H1 (cell line): Measurements from ENCODE around the gene HOXA10. TPM values are rescaled to one million over a fixed set of nuclear protein-coding genes. Genes with fewer than 3 reads are reported as not detected.

ENCODE experiments used
- CTCF ChIA-PET: fragments of 300-600 bp; sonication (Branson Sonifier 250); formaldehyde crosslinking; loops from one replicate; lab custom pipeline; 2021; ENCODE audit not compliant: partially characterized antibody; lab: Charles Lee
- POLR2A ChIA-PET: fragments of 300-600 bp; sonication (Branson Sonifier 250); formaldehyde crosslinking; loops from one replicate; lab custom pipeline; 2021; ENCODE audit warnings: inconsistent platforms; ENCODE audit not compliant: partially characterized antibody; lab: Charles Lee
- DNase-seq, 2 experiments: peaks; one replicate each; pipeline versions ENCODE4 v3.0.0 to v3.0.0-alpha.2; 2010 to 2022; ENCODE audit warnings: low spot score in 2 of 2, low read depth in 1 of 2, mixed read lengths in 1 of 2
- FAIRE-seq: peaks from 2 replicates; lab custom pipeline; 2011; peaks lifted over from hg19 to GRCh38; lab: Jason Lieb, UNC
- H2AFZ ChIP-seq: 2 replicates; pipeline ENCODE4 v1.8.1; 2012; ENCODE audit warnings: low read length, inconsistent platforms
- H2AK5ac ChIP-seq: 2 replicates; pipeline ENCODE4 v1.6.1; 2013; ENCODE audit warnings: low read depth, low read length
- H2BK120ac ChIP-seq: replicated peaks from 2 replicates; pipeline ENCODE3; 2013; ENCODE audit warnings: low read depth, low read length, inconsistent platforms
- H2BK12ac ChIP-seq: 2 replicates; pipeline ENCODE4 v1.6.1; 2013; ENCODE audit warnings: low read depth, low read length
- H2BK15ac ChIP-seq: 2 replicates; pipeline ENCODE4 v1.6.1; 2013; ENCODE audit warnings: low read length
- H2BK20ac ChIP-seq: 2 replicates; pipeline ENCODE4 v1.6.1; 2013; ENCODE audit warnings: low read length
- H2BK5ac ChIP-seq: 2 replicates; pipeline ENCODE4 v1.6.1; 2013; ENCODE audit warnings: low read depth, low read length
- H3K14ac ChIP-seq: 2 replicates; pipeline ENCODE4 v1.6.1; 2013; ENCODE audit warnings: inconsistent platforms; ENCODE audit not compliant: insufficient read length
- H3K18ac ChIP-seq: 2 replicates; pipeline ENCODE4 v1.6.1; 2013; ENCODE audit warnings: low read length; ENCODE audit errors: extremely low read depth
- H3K23ac ChIP-seq: 2 replicates; pipeline ENCODE4 v1.6.1; 2013; ENCODE audit warnings: inconsistent platforms; ENCODE audit not compliant: insufficient read length
- H3K23me2 ChIP-seq: 2 replicates; pipeline ENCODE4 v1.6.1; 2013; ENCODE audit warnings: low read depth, low read length
- H3K27ac ChIP-seq: 2 replicates; pipeline ENCODE4 v1.6.1; 2011; ENCODE audit warnings: low read depth, low read length, inconsistent platforms
- H3K27me3 ChIP-seq, 4 experiments: replicated peaks in 1 of 4; 1 replicate in 1 of 4; 2 replicates in 3 of 4; pipeline versions ENCODE4 v1.6.1 to v1.8.1; 2011 to 2013; ENCODE audit warnings: low read length in 3 of 4, mild to moderate bottlenecking in 3 of 4, inconsistent platforms in 2 of 4, mixed read lengths in 2 of 4, moderate library complexity in 1 of 4; ENCODE audit not compliant: control insufficient read depth in 3 of 4, insufficient read depth in 3 of 4; ENCODE audit errors: extremely low read depth in 1 of 4
- H3K36me3 ChIP-seq, 4 experiments: 2 replicates each; pipeline versions ENCODE4 v1.6.1 to v1.8.1; 2011 to 2013; ENCODE audit warnings: mild to moderate bottlenecking in 4 of 4, low read length in 3 of 4, moderate library complexity in 2 of 4, control low read depth in 1 of 4, inconsistent platforms in 1 of 4; ENCODE audit not compliant: insufficient read depth in 4 of 4, control insufficient read depth in 2 of 4
- H3K4ac ChIP-seq: replicated peaks from 2 replicates; pipeline ENCODE3; 2013; ENCODE audit warnings: low read length, low read depth, mixed read lengths, inconsistent platforms; ENCODE audit not compliant: insufficient read length
- H3K4me1 ChIP-seq, 4 experiments: replicated peaks in 1 of 4; 1 replicate in 1 of 4; 2 replicates in 3 of 4; pipeline versions ENCODE4 v1.6.1 to v1.8.1; 2011 to 2013; ENCODE audit warnings: low read length in 3 of 4, inconsistent platforms in 2 of 4, mixed read lengths in 1 of 4; ENCODE audit not compliant: insufficient read depth in 4 of 4, control insufficient read depth in 3 of 4
- H3K4me2 ChIP-seq, 2 experiments: 2 replicates each; pipeline versions ENCODE4 v1.6.1 to v1.8.1; 2011 to 2013; ENCODE audit warnings: low read depth in 2 of 2, low read length in 2 of 2, control low read depth in 1 of 2, inconsistent platforms in 1 of 2, mild to moderate bottlenecking in 1 of 2; ENCODE audit not compliant: insufficient read depth in 1 of 2
- H3K4me3 ChIP-seq, 4 experiments: fragments of 200-600, 300-600 bp in 1 of 4; sonication (generic), shearing (Covaris generic), sonication (Bioruptor Twin) in 1 of 4; 2 replicates each; pipeline versions ENCODE4 v1.5.1 to v1.8.1; 2011 to 2016; ENCODE audit warnings: low read length in 4 of 4, low read depth in 3 of 4, control low read depth in 2 of 4, inconsistent platforms in 2 of 4, mild to moderate bottlenecking in 2 of 4, mixed read lengths in 1 of 4, moderate library complexity in 1 of 4; ENCODE audit not compliant: insufficient read depth in 2 of 4; ENCODE audit errors: extremely low read depth in 1 of 4
- H3K56ac ChIP-seq: replicated peaks from 2 replicates; pipeline ENCODE3; 2013; ENCODE audit warnings: low read depth, mild to moderate bottlenecking, mixed read lengths, low read length, inconsistent platforms; ENCODE audit not compliant: insufficient read length
- H3K79me1 ChIP-seq: 2 replicates; pipeline ENCODE4 v1.6.1; 2013; ENCODE audit warnings: low read depth, low read length, control low read depth
- H3K79me2 ChIP-seq, 2 experiments: 2 replicates each; pipeline versions ENCODE4 v1.6.1 to v1.8.1; 2012 to 2013; ENCODE audit warnings: low read length in 2 of 2, mild to moderate bottlenecking in 2 of 2, inconsistent platforms in 1 of 2; ENCODE audit not compliant: insufficient read depth in 2 of 2, control insufficient read depth in 1 of 2
- H3K9ac ChIP-seq, 4 experiments: replicated peaks in 1 of 4; 1 replicate in 1 of 4; 2 replicates in 3 of 4; pipeline versions ENCODE4 v1.6.1 to v1.8.1; 2011 to 2013; ENCODE audit warnings: low read depth in 3 of 4, low read length in 3 of 4, control low read depth in 2 of 4, mild to moderate bottlenecking in 2 of 4, moderate library complexity in 2 of 4, inconsistent platforms in 1 of 4; ENCODE audit errors: extremely low read depth in 1 of 4
- H3K9me3 ChIP-seq, 2 experiments: 2 replicates each; pipeline versions ENCODE4 v1.6.1 to v1.8.1; 2012 to 2013; ENCODE audit warnings: mild to moderate bottlenecking in 2 of 2, moderate library complexity in 2 of 2, control low read depth in 1 of 2, inconsistent platforms in 1 of 2, low read depth in 1 of 2, low read length in 1 of 2, mixed read lengths in 1 of 2; ENCODE audit not compliant: insufficient read depth in 2 of 2
- H4K20me1 ChIP-seq, 2 experiments: replicated peaks in 1 of 2; 2 replicates each; pipeline versions ENCODE3 to v1.8.1; 2011 to 2013; ENCODE audit warnings: inconsistent platforms in 2 of 2, low read length in 2 of 2, mild to moderate bottlenecking in 1 of 2; ENCODE audit not compliant: insufficient read depth in 2 of 2, control insufficient read depth in 1 of 2
- H4K5ac ChIP-seq: 2 replicates; pipeline ENCODE4 v1.6.1; 2013; ENCODE audit warnings: low read length, low read depth, mixed read lengths, inconsistent platforms; ENCODE audit not compliant: insufficient read length
- H4K8ac ChIP-seq: 2 replicates; pipeline ENCODE4 v1.8.0; 2013; ENCODE audit warnings: mild to moderate bottlenecking, moderate library complexity, low read length, inconsistent platforms; ENCODE audit not compliant: insufficient read depth; ENCODE audit errors: extremely low read depth
- H4K91ac ChIP-seq: replicated peaks from 2 replicates; pipeline ENCODE3; 2013; ENCODE audit warnings: low read length, mixed read lengths, inconsistent platforms; ENCODE audit not compliant: insufficient read length
- BCL11A ChIP-seq, 2 experiments: IDR thresholded peaks; one replicate each; pipeline ENCODE4 v1.6.1; 2011; ENCODE audit warnings: low read depth in 2 of 2, low read length in 2 of 2, mild to moderate bottlenecking in 2 of 2
- EGR1 ChIP-seq: IDR thresholded peaks from 2 replicates; pipeline ENCODE4 v1.6.1; 2011; ENCODE audit warnings: low read depth, low read length, borderline replicate concordance
- POLR2A ChIP-seq, 2 experiments: IDR thresholded peaks; 1 replicate in 1 of 2; 2 replicates in 1 of 2; pipeline ENCODE4 v1.6.1; 2011; ENCODE audit warnings: low read depth in 2 of 2, low read length in 2 of 2, mild to moderate bottlenecking in 2 of 2; ENCODE audit errors: control extremely low read depth in 1 of 2
- RAD21 ChIP-seq, 2 experiments: IDR thresholded peaks in 1 of 2; conservative IDR thresholded peaks in 1 of 2; 2 replicates each; pipeline ENCODE4 v1.6.1; 2011; ENCODE audit warnings: low read depth in 2 of 2, low read length in 2 of 2, improper control_type of control experiment in 1 of 2, inconsistent platforms in 1 of 2, mild to moderate bottlenecking in 1 of 2, moderate library complexity in 1 of 2
- RBBP5 ChIP-seq: IDR thresholded peaks from 2 replicates; pipeline ENCODE4 v1.7.1; 2012; ENCODE audit warnings: low read depth, mild to moderate bottlenecking, inconsistent platforms, low read length, moderate library complexity, borderline replicate concordance
- RNF2 ChIP-seq: fragments of 200-900, 300-1000 bp; sonication (generic); IDR thresholded peaks from 2 replicates; pipeline ENCODE4 v1.7.1; 2016; ENCODE audit warnings: borderline replicate concordance, low read depth, mild to moderate bottlenecking, antibody characterized with exemption, low read length; ENCODE audit not compliant: poor library complexity, severe bottlenecking; ENCODE audit errors: missing control alignments
- SP4 ChIP-seq: IDR thresholded peaks from 2 replicates; pipeline ENCODE4 v1.6.1; 2012; ENCODE audit warnings: low read length, inconsistent platforms
- TBP ChIP-seq: IDR thresholded peaks from 2 replicates; pipeline ENCODE4 v1.6.1; 2011; ENCODE audit warnings: low read depth, low read length, improper control_type of control experiment
- WGBS, 2 experiments: shearing (Covaris generic) in 1 of 2; methylation state at CpG; one replicate each; pipeline versions ENCODE4 v1.1.6 to v1.1.7; 2013 to 2015; ENCODE audit warnings: low lambda C conversion rate in 2 of 2, mixed read lengths in 2 of 2, inconsistent platforms in 1 of 2, low coverage in 1 of 2, missing lambda C conversion rate in 1 of 2; ENCODE audit not compliant: insufficient replicate concordance in 2 of 2, insufficient coverage in 1 of 2, insufficient read length in 1 of 2; ENCODE audit errors: extremely low coverage in 1 of 2, missing lambda C conversion rate in 1 of 2; 5-methylcytosine and 5-hydroxymethylcytosine counted together
- polyA plus RNA-seq, 7 experiments: library from polyadenylated mRNA; depleted of rRNA in 3 of 7; stranded (reverse) in 5 of 7; unstranded in 2 of 7; fragments of >200 nt in 5 of 7; fragments of 200-250 nt in 2 of 7; gene quantifications; 1 replicate in 5 of 7; 2 replicates in 1 of 7; 4 replicates in 1 of 7; pipeline versions ENCODE4 v1.2.1 to v1.2.3, GENCODE V29; 2011 to 2013; ENCODE audit warnings: missing spikeins in 2 of 7, mixed read lengths in 2 of 7
- total RNA-seq: library from RNA; stranded (reverse); fragmentation: NEBNext Ultra II Directional; extraction: Animal tissue kit (Norgen Biotek cat#: 25700); gene quantifications from 2 replicates; pipeline ENCODE4 v1.2.1, GENCODE V29; 2021
- TF ChIP-seq, protein P1 (sequence below): IDR thresholded peaks from 2 replicates; pipeline ENCODE4 v1.6.1; 2012; ENCODE audit warnings: inconsistent platforms

Gene HOXA10
- total and polyA plus RNA-seq, 2 of the 8 experiments (the other 6 are each of a cell fraction or from before 2014, with no cell fraction given) = not detected

DNA sequence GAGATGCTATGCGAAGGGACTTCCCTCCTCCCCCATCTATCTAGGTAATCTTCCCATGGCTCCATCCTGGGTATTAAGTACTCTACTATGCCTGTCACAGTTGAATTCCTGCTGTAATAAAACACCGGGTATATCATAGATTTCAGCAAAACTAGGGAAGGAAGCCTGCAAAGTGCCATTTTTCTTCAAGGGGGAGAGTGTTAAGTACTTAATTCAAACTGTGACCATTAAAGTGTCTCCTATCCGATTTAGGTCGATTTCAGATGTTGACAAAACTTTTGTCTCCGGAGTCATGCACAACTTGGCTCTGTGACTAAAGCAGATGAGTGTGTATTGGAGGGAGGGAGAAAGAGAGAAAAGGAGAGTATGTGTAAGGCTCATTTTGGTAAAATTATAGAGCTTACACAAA lies 48.1 kb downstream of the HOXA10 start:
- peaks cover 0 to 8% (median 0%) of the 10 kb centered on the region in 4 experiments; a peak in 1 of 8 replicates for H3K36me3 ChIP-seq
- no peak overlapping the region for H3K27ac ChIP-seq
- H2BK12ac ChIP-seq = no peak overlapping the region
- H3K4me3 ChIP-seq = no peak overlapping the region
- no peak overlapping the region for H3K56ac ChIP-seq
- no peak overlapping the region for H2BK15ac ChIP-seq
- no peak overlapping the region for H4K91ac ChIP-seq
- no peak overlapping the region for H3K18ac ChIP-seq
- no peak overlapping the region for H2AFZ ChIP-seq
- no peak overlapping the region for H3K4ac ChIP-seq
- H3K14ac ChIP-seq = no peak overlapping the region
- WGBS, 2 experiments = 26% methylated on average over 5 of the region's 5 CpGs; no CpG with 5 or more reads in 1 of the 2 experiments
- H3K79me1 ChIP-seq = no peaks in the 10 kb centered on the region
- H2BK5ac ChIP-seq = no peak overlapping the region
- no peak overlapping the region for H3K9ac ChIP-seq
- no peak overlapping the region for H3K4me2 ChIP-seq
- peaks cover 0 to 4% of the 10 kb centered on the region in 2 experiments; a peak in 1 of 4 replicates for H3K9me3 ChIP-seq
- ChIA-PET CTCF (interaction anchor here (1.0 kb wide), 1 partner anchor 18 kb away, joined by 3 read pairs; no protein-coding TSS in a partner anchor), POLR2A (no interaction called here)
- no peaks in the 10 kb centered on the region for H3K79me2 ChIP-seq
- no peak for FAIRE-seq
- H3K23ac ChIP-seq = no peak overlapping the region
- peaks cover 0 to 3% (median under 1%) of the 10 kb centered on the region in 4 experiments; a peak in 3 of 7 replicates for H3K4me1 ChIP-seq
- H3K27me3 ChIP-seq = peaks cover 99 to 100% (median 100%) of the 10 kb centered on the region in 4 experiments
- no peak overlapping the region for H4K8ac ChIP-seq
- no peak overlapping the region for H2AK5ac ChIP-seq
- no peak for DNase-seq
- no peak overlapping the region for H2BK120ac ChIP-seq
- H4K5ac ChIP-seq = no peak overlapping the region
- peaks cover 20 to 30% of the 10 kb centered on the region in 2 experiments for H4K20me1 ChIP-seq
- no peak overlapping the region for H2BK20ac ChIP-seq
- H3K23me2 ChIP-seq = peaks cover 2% of the 10 kb centered on the region; the same call in 1 of the 2 replicates
- TF ChIP-seq POLR2A (IDR thresholded peaks at IDR 0.05; ENCODE audit: control extremely low read depth in 1 of 2, low read depth in 2 of 2, low read length in 2 of 2) = no peak
- no peak for TF ChIP-seq RBBP5
- TF ChIP-seq BCL11A (IDR thresholded peaks at IDR 0.05; ENCODE audit: low read depth in 2 of 2, low read length in 2 of 2) = no peak
- TF ChIP-seq RNF2 = no peak
- TF ChIP-seq, protein P1, sequence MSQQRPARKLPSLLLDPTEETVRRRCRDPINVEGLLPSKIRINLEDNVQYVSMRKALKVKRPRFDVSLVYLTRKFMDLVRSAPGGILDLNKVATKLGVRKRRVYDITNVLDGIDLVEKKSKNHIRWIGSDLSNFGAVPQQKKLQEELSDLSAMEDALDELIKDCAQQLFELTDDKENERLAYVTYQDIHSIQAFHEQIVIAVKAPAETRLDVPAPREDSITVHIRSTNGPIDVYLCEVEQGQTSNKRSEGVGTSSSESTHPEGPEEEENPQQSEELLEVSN = no peak
- TF ChIP-seq SP4 = no peak
- no peak for TF ChIP-seq EGR1
- no peak for TF ChIP-seq TBP
- no peak for TF ChIP-seq RAD21 (IDR thresholded peaks at IDR 0.05 in 1 of 2, conservative IDR thresholded peaks at IDR 0.05 in 1 of 2; ENCODE audit: low read depth in 2 of 2, low read length in 2 of 2)
